Dermis microvascular lymphatic vessel endothelial cell (primary cell): ENCODE results near the gene PAX8. TPM values are rescaled to one million over a fixed set of nuclear protein-coding genes. Genes with fewer than 3 reads are reported as not detected.

Source experiments
- DNase-seq, 2 donors: peaks; one replicate each; pipeline versions ENCODE4 v3.0.0 to v3.0.0-alpha.2; 2010; ENCODE audit warnings: low read depth in 2 of 2
- total RNA-seq: library from RNA; depleted of rRNA; stranded (reverse); fragments of >200 nt; gene quantifications from 2 replicates; pipeline ENCODE4 v1.2.1, GENCODE V29; 2014

PAX8 gene
- total RNA-seq, 1 donor from 2014 or later = under 0.01 TPM

DNA sequence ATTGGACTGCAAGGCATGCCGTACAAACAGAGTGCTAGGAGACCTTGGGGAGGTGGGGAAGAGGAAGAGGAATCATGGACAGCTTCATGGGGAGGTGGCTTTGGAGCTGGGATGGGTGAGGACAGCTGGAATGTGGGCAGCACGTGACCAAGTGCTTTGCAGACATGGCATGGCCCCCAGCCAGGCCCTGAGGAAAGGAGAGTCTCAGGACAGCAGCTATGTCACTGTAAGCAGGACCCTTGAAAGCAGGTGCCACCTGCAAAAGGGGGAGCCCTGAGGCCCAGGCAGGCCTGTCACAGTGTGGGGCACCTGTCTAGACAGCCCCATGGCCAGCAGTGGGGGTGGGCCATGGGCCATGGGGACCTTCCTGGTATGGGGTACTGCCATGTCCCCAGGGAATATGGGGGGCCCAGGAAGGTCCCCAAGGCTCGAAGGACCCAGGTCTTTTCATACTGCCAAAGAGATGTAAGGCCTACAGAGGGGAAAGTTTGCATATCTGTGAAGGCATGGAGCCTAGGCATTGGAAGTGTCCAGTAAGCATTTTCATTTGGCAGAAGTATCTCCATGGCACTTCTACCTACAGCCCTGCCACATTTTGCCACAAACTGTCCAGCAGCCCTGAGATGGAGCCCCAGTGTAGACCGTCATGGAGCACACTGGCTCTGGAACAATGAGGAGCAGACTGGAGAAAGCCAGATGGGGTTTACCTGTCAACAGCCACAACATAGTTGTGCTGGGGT lies 9.9 kb downstream of the PAX8 start:
- DNase-seq = no peak

DNA sequence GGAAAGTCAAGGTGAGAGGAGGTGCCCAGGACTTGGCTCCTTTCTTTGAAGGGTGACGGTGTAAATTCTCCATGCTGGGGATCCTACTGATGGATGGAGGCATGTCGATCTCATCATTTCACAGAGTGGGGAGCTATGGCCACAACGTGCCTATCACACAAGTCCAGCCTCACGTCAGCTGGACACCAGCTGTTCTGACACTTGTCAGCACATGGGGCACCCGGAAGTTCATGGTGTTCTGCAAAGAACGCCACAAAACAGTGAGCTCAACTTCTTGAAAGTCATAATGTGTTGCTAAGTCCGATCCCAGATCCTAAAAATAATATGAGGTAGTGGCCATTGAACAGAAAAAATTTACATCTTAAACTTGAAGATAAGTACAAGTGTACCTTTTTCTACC lies 12.3 kb downstream of the PAX8 start:
- DNase-seq = no peak

DNA sequence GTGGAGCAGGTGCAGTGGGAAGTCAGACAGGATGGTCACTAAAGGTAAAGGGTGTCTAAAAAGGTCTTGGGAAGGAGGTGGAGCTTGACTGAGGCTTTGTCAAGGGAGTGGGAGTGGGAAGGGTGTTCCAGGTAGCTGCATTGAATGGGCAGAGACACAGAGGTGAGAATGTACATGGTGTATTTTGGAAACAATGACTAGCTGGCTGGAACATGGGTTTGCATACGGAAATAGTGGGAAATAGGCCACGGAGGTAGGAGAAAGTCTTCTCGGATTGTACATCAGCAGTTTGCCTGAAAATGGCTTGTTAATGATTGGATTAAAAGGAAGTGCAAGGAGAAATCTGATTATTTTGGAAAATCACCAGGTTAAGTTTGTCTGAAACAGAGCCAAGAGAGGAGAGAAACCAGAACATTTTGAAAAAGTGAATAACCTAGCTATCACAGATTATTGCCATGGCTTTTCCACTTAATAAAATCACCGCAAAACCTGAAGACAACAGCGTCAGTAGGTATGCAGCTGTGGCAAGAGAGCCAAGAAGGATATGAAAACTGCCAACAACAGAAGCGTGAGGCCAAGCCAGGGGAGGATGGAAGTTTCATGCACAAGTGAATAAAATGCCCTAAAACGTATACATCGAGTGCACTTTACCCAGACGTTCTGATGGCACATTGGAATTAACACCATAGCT lies 13.9 kb downstream of the PAX8 start:
- no peak for DNase-seq

DNA sequence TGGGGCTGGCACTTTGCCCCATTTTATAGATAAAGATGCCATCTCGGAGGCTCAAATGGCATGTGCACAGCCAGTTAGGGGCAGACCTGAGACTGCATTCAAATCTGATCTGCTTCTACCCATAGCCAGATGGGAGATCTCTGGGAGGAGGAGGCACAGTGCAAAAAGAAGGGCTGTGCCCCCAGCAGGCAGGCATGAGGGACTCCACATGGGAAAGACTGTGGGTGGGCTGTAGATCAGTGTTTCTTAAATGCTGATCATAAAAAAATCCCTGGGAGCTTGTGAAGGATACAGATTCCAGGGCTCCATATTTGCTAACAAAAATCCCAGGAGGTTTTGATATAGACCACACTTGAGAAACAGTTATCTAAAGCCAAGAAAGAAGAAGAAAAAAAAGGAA lies 15.2 kb downstream of the PAX8 start:
- no peak for DNase-seq

DNA sequence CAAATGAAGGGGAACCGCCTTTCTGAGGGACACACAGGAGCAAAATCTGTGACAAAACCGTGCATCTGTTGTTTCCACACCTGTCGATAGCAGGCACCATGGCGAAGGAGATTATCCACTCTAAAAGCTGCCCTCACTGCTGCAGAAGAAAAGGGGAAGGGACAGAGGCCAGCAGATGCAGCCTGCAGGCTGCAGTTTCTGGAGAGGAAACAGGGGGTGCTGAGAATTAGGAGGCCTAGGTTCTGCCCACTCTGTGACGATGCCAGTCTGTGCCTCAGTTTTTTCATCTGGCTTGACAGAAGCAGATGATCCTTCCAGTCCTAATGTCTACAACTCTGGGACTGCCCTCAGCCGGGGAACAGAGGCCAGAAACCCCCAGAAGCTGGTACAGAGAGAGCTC lies 17.7 kb downstream of the PAX8 start:
- no peak for DNase-seq

DNA sequence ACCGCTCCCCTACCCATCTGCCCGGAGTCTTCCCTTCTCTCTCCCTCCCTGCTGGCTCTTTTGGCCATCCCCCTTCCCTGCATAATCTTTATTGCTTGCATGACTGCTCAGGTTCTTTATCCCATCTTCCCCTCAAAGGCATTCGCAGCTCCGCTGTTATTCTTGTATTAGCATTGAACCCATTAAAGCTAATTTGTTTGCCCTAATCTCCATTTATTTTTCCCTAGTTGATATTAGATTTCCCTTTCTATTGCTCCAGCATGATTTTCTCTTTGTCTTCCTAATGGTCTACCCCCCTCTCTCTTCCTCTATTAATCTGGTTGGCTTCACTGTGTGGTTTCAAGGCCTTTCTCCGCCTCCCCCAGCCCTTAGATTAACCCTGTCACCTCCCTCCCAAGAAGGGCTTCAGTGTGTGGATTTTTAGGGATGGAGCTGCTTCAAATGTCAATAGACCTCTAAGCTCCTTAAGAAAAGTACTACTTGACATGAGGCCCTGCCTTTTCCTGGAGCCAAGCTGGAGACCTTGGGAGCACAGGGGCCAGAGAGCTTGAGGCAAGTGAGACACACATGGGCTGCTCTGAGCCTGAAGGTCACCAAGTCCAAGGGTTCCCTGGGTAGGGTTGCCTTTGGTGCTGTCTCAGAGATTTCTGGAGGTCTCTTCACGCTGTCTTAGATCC lies 20.1 kb downstream of the PAX8 start:
- DNase-seq = no peak

DNA sequence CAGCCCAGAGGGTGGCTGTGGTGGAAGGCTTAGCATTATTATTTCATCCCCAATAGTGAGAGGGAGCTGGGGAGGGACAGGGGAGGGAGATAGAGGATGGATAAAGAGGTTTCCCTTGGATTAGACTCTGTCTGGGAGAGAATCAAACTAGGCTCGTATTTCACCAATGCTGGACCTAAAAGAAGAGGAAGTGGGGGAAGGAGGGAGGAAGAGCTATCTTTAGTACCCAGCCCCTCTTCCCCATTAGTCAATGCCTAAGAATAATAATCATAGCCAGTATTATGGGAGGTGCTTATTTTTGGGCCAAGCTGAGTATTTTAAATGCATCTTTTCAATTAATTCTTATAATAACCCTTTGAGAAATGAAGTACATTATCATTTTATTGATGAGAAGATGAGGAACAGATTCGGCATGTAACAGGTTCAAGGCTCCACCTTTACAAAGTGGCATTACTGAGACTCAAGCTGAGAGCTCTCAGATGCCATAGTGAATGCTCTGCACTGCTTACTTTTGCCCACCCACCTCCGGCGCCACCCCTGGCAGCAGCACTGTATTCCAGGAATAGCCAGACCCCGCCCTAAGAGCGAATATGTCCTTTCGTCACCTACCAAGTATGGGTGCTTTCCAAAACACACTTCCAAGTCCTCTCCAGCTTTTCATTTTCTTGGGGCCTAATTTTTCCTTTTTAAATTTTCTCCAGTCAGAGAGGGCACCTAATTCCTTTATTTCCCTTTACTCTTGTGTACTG lies 21.0 kb downstream of the PAX8 start:
- no peak for DNase-seq

DNA sequence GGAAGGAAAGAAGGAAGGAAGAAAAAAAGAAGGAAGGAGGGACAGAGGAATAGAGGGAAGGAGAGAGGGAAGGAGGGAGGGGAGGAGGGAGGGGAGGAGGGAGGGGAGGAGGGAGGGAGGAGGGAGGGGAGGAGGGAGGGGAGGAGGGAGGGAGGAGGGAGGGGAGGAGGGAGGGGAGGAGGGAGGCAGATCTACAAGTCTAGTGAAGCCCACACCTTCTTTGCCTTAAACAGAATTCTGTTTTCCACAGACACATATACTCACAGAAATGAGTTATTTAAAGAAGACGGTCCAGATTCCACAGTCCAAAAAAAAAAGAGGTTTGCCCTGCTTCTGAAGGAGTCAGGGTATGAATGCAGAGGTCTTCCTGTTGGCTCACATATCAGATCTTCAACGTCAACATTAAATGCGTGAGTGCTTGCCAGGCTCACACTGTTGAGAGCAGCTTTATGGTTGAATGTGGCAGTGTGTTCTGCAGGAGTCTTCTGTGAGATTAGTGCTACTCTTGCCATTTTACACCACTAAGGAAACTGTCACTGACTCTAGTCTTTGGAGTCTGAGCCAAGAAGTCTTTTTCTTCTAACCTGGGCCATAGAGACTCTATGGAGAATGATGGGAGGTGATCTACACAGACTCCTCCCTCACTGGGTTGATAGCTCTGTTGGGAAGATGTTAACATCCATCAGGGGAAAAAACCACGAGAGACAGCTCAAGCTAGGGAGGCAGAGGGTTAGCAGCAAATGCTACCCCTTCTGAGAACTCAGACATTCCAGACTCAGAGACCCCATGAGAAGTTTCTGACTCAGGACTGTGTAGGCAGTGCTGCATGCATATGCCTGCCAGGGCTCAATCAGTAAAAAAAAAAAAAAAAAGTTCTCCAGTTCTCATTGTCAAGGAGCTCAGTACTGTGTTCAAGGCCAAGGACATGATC lies 23.3 kb downstream of the PAX8 start:
- DNase-seq = no peak

DNA sequence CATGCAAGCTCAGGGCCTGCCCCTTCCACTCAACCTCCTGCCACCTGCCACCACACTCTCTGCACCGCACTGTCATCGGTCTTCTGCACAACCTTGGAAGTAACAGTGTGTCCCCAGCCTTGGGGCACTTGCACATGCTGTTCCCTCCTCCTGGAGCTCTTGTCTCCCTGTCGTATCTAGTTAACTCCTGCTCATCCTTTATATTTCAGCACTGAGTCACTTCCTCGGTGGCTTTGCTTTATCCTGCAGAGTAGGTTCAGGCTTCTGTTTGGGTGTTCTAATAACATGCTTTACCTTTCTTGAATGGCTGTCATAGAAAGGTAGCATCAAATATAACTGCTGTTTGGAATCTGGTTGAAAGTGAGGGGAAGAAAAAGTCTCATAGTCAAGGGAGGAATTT lies 25.3 kb downstream of the PAX8 start:
- no peak for DNase-seq

DNA sequence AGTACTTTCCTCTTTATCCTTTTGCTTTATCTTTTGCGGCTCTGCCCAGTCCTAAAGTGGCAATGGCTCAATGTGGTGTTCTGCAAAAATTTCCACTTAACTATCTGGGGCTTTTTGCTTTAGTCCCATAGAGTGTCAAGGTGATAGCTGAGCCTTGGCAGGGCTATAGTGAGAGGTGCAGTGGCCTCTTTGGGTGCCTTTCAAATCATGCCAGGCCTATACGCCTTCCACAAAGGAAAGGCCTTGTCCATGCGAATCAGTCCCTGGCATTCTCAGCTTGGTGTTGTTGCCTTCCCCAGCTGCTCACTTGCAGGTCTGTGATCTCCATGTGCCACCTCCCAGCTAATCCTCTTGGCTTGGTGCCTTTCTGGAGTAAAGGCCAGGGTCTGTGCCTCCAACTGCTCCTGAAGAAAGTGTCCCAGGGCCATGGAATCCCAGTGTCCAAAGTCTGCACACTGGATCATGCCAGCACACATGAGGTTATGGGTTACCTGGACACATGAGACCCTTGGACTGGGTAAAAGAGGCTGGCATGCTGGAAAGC lies 26.6 kb downstream of the PAX8 start:
- DNase-seq = no peak

DNA sequence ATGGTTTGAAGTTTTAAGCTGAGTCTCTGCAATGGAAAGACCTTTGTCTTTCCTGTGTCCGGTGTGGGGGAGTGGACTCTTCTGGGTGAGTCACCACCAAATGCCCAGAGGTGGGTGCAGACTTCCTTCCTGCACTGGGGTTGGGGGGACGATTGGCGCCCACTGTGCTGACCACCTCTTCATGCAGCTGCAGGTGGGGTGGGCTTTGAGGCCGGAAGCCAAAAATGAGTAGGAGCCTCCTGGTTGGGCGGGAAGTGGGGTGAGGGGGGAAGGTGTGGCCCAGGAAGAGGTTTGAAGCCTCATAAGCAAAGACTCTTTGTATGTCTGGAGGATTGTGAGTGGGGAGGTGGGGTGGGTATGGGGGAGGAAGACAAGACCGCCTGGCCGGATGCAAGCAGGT lies 27.6 kb downstream of the PAX8 start:
- peak in 1 of 2 donors; percentile 14 for DNase-seq

DNA sequence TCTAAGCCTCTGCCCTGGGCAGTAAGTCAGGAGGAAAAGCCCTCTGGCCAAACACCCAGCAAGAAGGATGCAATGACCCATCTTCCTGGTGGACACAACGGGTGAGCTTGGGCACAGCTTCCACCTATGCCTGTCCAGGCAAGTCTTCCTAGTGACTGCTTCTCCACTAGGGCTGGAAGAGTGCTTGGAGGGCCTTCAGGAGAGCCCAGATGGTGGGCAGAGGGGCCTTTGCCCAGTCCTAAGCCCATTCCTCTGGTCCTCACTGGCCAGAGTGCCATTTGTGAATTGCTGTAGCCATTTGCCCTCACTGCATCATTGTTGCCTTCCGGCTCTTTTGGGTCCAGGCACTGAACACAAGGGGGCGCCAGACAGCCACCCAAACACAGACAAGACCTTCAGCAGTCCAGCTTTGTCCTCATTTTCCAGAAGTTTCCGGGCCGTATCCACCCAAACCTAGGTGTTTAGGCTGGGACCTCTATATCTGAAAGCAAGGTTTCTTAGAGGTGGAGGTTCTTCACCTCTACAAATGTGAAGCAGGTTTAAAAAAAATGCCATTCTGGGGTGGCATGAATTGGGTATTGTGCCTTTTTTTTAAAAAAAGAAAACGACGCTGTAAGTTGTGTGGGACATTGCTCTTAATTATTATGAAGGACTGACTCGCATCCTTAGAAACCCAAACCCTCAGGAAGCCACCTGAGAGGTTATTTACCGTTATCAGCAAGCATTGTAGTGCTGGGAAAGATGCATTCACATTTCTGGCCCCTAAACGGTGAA lies 29.5 kb downstream of the PAX8 start:
- peak; percentile 59 to 77 for DNase-seq

DNA sequence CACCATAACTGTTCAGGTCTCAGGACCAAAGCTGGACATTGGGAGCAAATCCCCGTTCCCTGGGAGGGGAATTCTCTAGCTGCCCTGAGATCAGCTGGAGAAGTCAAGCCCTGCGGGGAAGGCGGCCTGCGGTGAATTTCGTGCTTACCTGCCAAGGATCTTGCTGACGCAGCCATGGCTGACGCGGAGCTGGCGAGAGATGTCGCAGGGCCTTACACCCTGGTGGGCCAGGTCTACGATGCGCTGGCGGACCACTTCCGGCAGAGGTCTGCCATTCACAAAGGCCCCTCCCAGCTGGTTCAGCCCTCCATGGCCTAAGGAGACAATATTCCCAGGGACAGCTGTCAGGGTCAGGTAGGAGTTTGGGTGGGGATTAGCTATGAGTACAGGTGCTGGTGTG lies 32.1 kb downstream of the PAX8 start:
- DNase-seq = no peak

DNA sequence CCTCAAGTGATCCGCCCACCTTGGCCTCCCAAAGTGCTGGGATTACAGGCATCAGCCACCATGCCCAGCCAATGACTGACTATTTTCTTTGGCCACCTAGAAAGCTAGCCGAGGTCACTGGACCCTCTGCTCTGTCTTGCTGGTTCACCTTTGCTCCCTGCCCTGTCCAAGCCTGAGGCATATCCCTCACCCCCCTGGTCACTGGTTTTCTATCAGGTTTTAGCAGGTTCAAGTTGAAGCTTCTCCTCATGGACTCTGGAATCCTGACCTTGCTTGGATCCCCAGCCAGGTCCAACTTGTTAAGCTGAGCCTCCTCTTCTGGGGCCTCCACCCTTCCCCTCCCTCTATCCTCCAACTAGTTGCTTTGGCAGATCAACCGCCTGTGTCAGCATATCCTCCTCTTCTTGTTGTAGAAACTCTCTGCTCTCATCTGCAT lies 33.4 kb downstream of the PAX8 start:
- DNase-seq = no peak

DNA sequence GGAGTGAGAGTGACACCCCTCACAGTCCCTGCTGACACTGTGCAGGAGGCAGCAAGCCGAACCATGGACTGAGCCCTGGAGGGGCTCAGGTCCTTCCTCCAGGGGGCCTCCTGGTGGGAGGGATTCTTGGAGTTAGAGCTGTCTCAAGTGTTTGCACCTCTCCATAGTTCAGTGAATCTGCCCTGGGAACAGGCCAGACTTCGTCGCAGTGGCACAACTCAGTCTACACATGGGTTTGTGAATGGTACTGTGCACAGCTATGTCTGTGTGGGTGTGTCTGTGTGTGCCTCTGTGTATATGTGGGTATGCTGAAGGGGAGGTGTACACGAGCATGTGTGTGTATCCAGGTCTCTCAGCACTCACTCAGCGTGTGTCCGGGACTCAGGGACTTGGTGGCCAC lies 36.4 kb downstream of the PAX8 start:
- no peak for DNase-seq

DNA sequence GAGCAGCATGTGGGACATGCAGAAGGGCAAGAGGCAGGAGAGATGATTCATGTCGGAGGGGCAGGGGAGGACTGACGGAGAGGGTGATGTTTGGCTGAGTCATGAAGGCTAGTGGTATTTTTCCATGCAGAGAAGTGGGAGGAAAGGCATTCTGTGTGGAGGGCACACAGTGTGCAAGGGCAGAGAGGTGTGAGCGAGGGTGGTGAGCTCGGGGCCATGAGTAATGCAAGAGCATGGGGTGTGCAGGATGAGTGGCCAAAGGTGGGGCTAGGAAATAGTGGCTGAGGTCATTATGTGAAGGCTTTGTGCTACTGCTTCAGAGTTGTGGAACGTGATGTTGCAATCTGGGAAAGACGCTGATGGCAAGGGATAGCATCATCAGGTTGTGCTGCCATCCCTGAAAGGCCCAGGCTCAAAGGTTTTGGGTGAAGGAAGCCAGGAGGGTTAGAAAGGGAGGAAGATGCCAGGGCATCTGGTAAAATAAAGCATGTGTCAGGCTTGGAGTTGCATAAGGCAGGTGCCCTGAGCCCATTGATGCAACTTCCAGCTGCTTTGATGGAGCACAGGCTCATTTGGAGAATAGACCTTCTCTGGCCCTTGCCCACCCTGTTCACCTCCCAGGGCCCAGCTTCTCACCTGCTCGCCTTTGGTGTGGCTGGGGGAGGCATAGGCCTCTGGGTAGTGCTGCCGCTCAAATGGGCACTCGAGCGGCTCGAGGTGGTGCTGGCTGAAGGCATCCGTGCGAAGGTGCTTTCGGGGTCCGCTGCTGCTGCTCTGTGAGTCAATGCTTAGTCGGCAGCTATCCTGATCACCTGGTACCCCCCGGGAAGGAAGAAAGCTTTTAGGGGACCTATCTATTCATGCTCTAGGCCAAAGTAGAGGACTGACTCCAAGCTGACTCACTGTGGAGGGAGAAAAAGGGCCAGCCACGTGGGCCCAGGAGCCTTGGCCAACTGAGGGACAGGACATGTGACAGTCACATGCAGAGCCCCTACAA lies 37.5 kb downstream of the PAX8 start:
- peak; percentile 75 to 94 for DNase-seq

DNA sequence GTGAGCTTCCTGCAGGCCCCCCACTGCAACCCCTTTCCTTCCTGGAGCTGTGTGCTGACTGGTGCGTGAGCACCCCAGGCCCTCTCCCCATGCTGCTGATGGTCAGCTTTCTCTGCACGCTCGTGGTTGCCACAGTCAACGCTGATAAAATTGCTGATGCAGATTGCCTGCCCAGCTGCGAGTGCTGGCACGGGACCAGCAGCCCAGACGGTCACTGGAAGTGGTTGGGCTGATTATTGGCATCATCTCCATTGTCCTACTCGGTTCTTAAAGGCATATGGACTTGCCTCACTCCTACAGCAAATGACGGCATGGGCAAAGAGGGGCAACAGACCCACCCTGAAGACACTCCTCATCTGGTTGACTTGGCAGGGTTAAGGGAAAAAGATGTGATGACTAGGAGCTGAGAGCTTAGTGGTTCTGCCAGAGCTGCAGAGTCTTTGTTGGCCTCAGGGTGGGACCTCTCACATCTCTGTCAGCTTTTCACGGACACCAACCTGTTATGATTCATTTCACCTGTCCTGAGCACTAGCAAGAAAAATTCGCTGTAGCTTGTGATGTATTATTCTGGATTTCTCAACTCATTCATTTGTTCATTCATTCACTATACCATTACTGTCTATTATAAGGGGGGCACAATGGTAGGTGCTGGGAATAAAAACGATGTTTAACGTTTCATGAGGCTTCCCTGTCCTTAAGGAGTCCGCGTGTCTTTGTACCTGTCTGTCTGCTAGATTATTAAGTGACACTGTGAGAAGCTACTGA lies 38.4 kb downstream of the PAX8 start:
- DNase-seq = peak; percentile 68 to 90
